B cell (primary cell): ENCODE measurements around the gene BRPF3. TPM values are rescaled to one million over a fixed set of nuclear protein-coding genes. Genes with fewer than 3 reads are reported as not detected.

Source experiments
- ATAC-seq: fragments of 200-7000 bp; cut with Tn5 transposase; one replicate; pipeline ENCODE4 v1.10.0; 2021; ENCODE audit warnings: low read depth, mild to moderate bottlenecking, moderate number of reproducible peaks, moderate library complexity
- CTCF ChIA-PET: fragments of 350-600 bp; sonication (Branson Sonifier 250); formaldehyde crosslinking; loops from one replicate; lab custom pipeline; 2021; ENCODE audit warnings: antibody characterized with exemption, inconsistent platforms; lab: Charles Lee
- POLR2A ChIA-PET: fragments of 350-600 bp; sonication (Branson Sonifier 250); formaldehyde crosslinking; loops from one replicate; lab custom pipeline; 2021; ENCODE audit warnings: antibody characterized with exemption; lab: Charles Lee
- DNase-seq: peaks from one replicate; pipeline ENCODE4 v3.0.0; 2013
- H2AFZ ChIP-seq: 2 replicates; pipeline ENCODE4 v1.6.1; 2012; ENCODE audit warnings: mild to moderate bottlenecking, low read depth, low read length; ENCODE audit not compliant: insufficient read depth, poor library complexity, severe bottlenecking
- H3K27ac ChIP-seq, 2 donors: 1 replicate in 1 of 2; 2 replicates in 1 of 2; pipeline ENCODE4 v1.5.1; 2012 to 2013; ENCODE audit warnings: low read length in 2 of 2, mild to moderate bottlenecking in 2 of 2, moderate library complexity in 1 of 2
- H3K27me3 ChIP-seq, 4 experiments: fragments of 200-600 bp in 1 of 4; sonication (generic) in 1 of 4; replicated peaks in 1 of 4; 1 replicate in 2 of 4; 2 replicates in 2 of 4; pipeline versions ENCODE4 v1.6.1 to v1.7.0; 2013 to 2016; ENCODE audit warnings: low read length in 3 of 4, mild to moderate bottlenecking in 2 of 4, mixed read lengths in 1 of 4, moderate library complexity in 1 of 4; ENCODE audit not compliant: insufficient read depth in 4 of 4, control insufficient read depth in 3 of 4; ENCODE audit errors: control extremely low read depth in 1 of 4
- H3K36me3 ChIP-seq, 2 experiments: replicated peaks in 1 of 2; 1 replicate in 1 of 2; 2 replicates in 1 of 2; pipeline versions ENCODE4 v1.6.1 to v1.7.1; 2013; ENCODE audit warnings: low read length in 1 of 2; ENCODE audit not compliant: insufficient read depth in 2 of 2, control insufficient read depth in 1 of 2; ENCODE audit errors: control extremely low read depth in 1 of 2, extremely low read depth in 1 of 2
- H3K4me1 ChIP-seq, 2 donors: fragments of 200-600 bp in 1 of 2; sonication (generic) in 1 of 2; 1 replicate in 1 of 2; 2 replicates in 1 of 2; pipeline versions ENCODE4 v1.5.1 to v1.6.1; 2013 to 2017; ENCODE audit warnings: low read length in 2 of 2; ENCODE audit not compliant: control insufficient read depth in 2 of 2, insufficient read depth in 2 of 2
- H3K4me2 ChIP-seq: replicated peaks from 2 replicates; pipeline ENCODE3; 2012; ENCODE audit warnings: mild to moderate bottlenecking, low read depth, low read length; ENCODE audit not compliant: poor library complexity, severe bottlenecking
- H3K4me3 ChIP-seq, 5 experiments: fragments of 200-600 bp in 1 of 5; sonication (generic) in 1 of 5; 1 replicate in 3 of 5; 2 replicates in 2 of 5; pipeline versions ENCODE4 v1.5.1 to v1.7.0; 2011 to 2016; ENCODE audit warnings: low read length in 4 of 5, mild to moderate bottlenecking in 4 of 5, low read depth in 2 of 5, control low read depth in 1 of 5, moderate library complexity in 1 of 5; ENCODE audit not compliant: insufficient read depth in 1 of 5; ENCODE audit errors: control extremely low read depth in 1 of 5, extremely low read depth in 1 of 5
- H3K79me2 ChIP-seq: fragments of 200-600 bp; sonication (generic); one replicate; pipeline ENCODE4 v1.6.0; 2016; ENCODE audit warnings: low read length; ENCODE audit not compliant: control insufficient read depth, insufficient read depth
- H3K9ac ChIP-seq: fragments of 200-600 bp; sonication (generic); 2 replicates; pipeline ENCODE4 v1.6.1; 2017; ENCODE audit warnings: mild to moderate bottlenecking, low read length, moderate library complexity
- H3K9me3 ChIP-seq, 3 donors: one replicate each; pipeline versions ENCODE4 v1.6.1 to v1.7.1; 2013; ENCODE audit warnings: low read length in 2 of 3; ENCODE audit not compliant: control insufficient read depth in 2 of 3, insufficient read depth in 1 of 3; ENCODE audit errors: control extremely low read depth in 1 of 3
- H4K20me1 ChIP-seq: 2 replicates; pipeline ENCODE4 v1.6.0; 2012; ENCODE audit warnings: mild to moderate bottlenecking, low read length; ENCODE audit not compliant: insufficient read depth, control insufficient read depth, poor library complexity, severe bottlenecking
- H3K27ac Mint-ChIP-seq: one replicate; pipeline ENCODE4 v1.8.0; 2021; ENCODE audit warnings: mixed read lengths
- H3K27me3 Mint-ChIP-seq: one replicate; pipeline ENCODE4 v1.8.0; 2021; ENCODE audit warnings: mixed read lengths
- H3K4me1 Mint-ChIP-seq: one replicate; pipeline ENCODE4 v1.8.0; 2021; ENCODE audit warnings: mixed read lengths
- H3K4me3 Mint-ChIP-seq: one replicate; pipeline ENCODE4 v1.8.0; 2021; ENCODE audit warnings: mixed read lengths
- H3K9me3 Mint-ChIP-seq: one replicate; pipeline ENCODE4 v1.8.0; 2022; ENCODE audit warnings: mixed read lengths; ENCODE audit not compliant: insufficient read depth
- CTCF ChIP-seq: fragments of 200-600 bp; IDR thresholded peaks from one replicate; pipeline ENCODE4 v1.8.0; 2022; ENCODE audit warnings: antibody characterized with exemption, mild to moderate bottlenecking
- EZH2 ChIP-seq: IDR thresholded peaks from 2 replicates; pipeline ENCODE4 v1.6.1; 2012; ENCODE audit warnings: borderline replicate concordance, low read depth, mild to moderate bottlenecking, moderate library complexity, low read length; ENCODE audit not compliant: insufficient read depth, poor library complexity, severe bottlenecking
- WGBS: methylation state at CpG from one replicate; pipeline ENCODE4 v1.1.5; 2013; ENCODE audit warnings: missing lambda C conversion rate; ENCODE audit not compliant: insufficient coverage; 5-methylcytosine and 5-hydroxymethylcytosine counted together
- intact Hi-C: fragments of 100-400 bp; cut with micrococcal nuclease; formaldehyde crosslinking; loops from one replicate; pipeline ENCODE4 v1.10.0; 2022
- polyA plus RNA-seq: library from polyadenylated mRNA; depleted of rRNA; stranded (reverse); fragments of >200 nt; gene quantifications from 2 replicates; pipeline ENCODE4 v1.2.3, GENCODE V29; 2012
- total RNA-seq, 2 donors: library from RNA; stranded (reverse); fragments of 120-200 nt in 1 of 2; gene quantifications; 1 replicate in 1 of 2; 2 replicates in 1 of 2; pipeline versions ENCODE4 v1.2.3 to v1.2.4, GENCODE V29; 2013 to 2022

BRPF3 gene
- total and polyA plus RNA-seq, 2 donors (not counting 1 experiment from before 2014, with no cell fraction given) = 17.1 to 29.4 TPM

- Histone ChIP-seq H3K9me3 (no peaks in the 10 kb centered on the region), H2AFZ (no peak overlapping the region), H4K20me1 (no peaks in the 10 kb centered on the region), H3K4me2 (no peak overlapping the region), H3K79me2 (no peaks in the 10 kb centered on the region), H3K4me3 (no peak overlapping the region), H3K4me1 (no peaks in the 10 kb centered on the region), H3K27me3 (peaks cover 0 to 18% (median 0%) of the 10 kb centered on the region in 4 experiments), H3K27ac (no peak overlapping the region), H3K36me3 (no peaks in the 10 kb centered on the region), H3K9ac (no peak overlapping the region)
- H3K9me3 Mint-ChIP-seq = no peaks in the 10 kb centered on the region
- TF ChIP-seq EZH2 (no peak), CTCF (no peak)
- no peak overlapping the region for H3K4me3 Mint-ChIP-seq
- ChIA-PET POLR2A (no interaction called here), CTCF (no interaction called here)
- no CpG with 5 or more reads among the region's 5 CpGs for WGBS
- ATAC-seq = no peak
- DNase-seq = no peak
- H3K4me1 Mint-ChIP-seq = no peaks in the 10 kb centered on the region
- intact Hi-C loops = no loop called here
- H3K27me3 Mint-ChIP-seq = peaks cover 52% of the 10 kb centered on the region
- H3K27ac Mint-ChIP-seq = no peak overlapping the region
Measured at GRCh38 chr6:36273067-36273466, 76.5 kb downstream of the BRPF3 start.

- WGBS = 91% methylated on average over 10 of the region's 15 CpGs
- H2AFZ ChIP-seq = no peak overlapping the region
- POLR2A ChIA-PET = no interaction called here
- H3K36me3 ChIP-seq = no peaks in the 10 kb centered on the region
- no peak overlapping the region for H3K4me3 ChIP-seq
- H3K27me3 ChIP-seq = peaks cover 0 to 18% (median 0%) of the 10 kb centered on the region in 4 experiments
- H3K27me3 Mint-ChIP-seq = peaks cover 48% of the 10 kb centered on the region
- no peaks in the 10 kb centered on the region for H3K9me3 Mint-ChIP-seq
- DNase-seq = no peak
- CTCF ChIA-PET = no interaction called here
- H3K4me1 ChIP-seq = no peaks in the 10 kb centered on the region
- intact Hi-C loops = no loop called here
- H3K9me3 ChIP-seq = no peaks in the 10 kb centered on the region
- no peaks in the 10 kb centered on the region for H3K4me1 Mint-ChIP-seq
- no peak for ATAC-seq
- H3K79me2 ChIP-seq = no peaks in the 10 kb centered on the region
- TF ChIP-seq CTCF = no peak
- no peak for TF ChIP-seq EZH2
- H3K4me2 ChIP-seq = no peak overlapping the region
- no peak overlapping the region for H3K9ac ChIP-seq
- no peaks in the 10 kb centered on the region for H4K20me1 ChIP-seq
- H3K27ac ChIP-seq = no peak overlapping the region
- no peak overlapping the region for H3K27ac Mint-ChIP-seq
- no peak overlapping the region for H3K4me3 Mint-ChIP-seq
Measured at GRCh38 chr6:36273802-36274514, 77.4 kb downstream of the BRPF3 start.
